Fibroblast of skin of abdomen (primary cell): ENCODE results near the gene TUBB4B.

Experiments used
- DNase-seq: peaks from one replicate; pipeline ENCODE4 v3.0.0-alpha.2; 2013

TUBB4B gene

DNA sequence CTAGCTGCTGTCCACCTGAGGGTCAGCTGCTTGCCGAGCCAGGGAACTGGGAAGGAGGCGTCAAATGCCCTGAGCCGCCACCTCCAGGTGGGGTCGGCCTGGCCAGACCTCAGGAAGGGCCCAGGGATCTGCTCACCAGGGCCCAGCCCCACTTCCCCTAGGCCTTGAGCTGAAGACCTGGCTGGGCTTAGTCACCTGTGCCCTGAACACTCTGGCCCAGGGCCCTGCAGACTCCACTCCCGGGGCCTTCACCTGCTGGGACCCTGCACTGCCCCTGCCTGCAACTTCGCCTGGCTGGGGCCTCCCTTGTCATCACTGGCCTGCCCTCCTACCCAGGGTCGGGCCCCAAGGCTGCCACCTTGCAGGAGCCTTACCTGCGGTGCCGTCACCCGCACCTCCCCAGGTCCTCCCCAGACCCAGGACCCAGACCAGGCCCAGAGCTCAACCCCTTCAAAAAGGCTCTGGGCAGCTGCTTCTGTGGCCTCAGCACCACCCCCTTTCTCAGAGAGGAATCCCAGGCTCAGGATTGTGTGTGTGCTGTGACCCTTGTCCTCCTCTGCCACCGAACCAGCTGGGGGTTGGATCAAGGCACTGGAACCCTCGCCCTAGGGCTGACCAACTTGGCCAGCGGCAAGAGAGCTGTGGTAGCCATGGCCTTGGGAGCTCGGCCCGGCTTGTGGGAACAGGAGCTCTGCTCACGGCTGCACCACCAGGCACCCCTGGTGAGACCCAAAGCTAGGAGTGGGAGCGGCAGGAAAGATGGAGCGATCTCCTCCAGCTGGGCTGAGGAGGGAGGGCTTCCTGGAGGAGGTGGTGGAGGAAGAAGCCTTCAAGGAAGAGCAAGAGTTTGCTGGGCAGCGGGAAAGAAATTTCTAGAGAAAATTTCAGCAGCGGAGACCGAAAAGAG, 12.9 kb downstream of the TUBB4B start:
- no peak for DNase-seq

GRCh38 chr9:137254624-137255447, 13.7 kb downstream of the TUBB4B start, which contains the start of gene NELFB:
NELFB (plus strand) TSS chr9:137255327.
- DNase-seq: peak; percentile 87

DNA sequence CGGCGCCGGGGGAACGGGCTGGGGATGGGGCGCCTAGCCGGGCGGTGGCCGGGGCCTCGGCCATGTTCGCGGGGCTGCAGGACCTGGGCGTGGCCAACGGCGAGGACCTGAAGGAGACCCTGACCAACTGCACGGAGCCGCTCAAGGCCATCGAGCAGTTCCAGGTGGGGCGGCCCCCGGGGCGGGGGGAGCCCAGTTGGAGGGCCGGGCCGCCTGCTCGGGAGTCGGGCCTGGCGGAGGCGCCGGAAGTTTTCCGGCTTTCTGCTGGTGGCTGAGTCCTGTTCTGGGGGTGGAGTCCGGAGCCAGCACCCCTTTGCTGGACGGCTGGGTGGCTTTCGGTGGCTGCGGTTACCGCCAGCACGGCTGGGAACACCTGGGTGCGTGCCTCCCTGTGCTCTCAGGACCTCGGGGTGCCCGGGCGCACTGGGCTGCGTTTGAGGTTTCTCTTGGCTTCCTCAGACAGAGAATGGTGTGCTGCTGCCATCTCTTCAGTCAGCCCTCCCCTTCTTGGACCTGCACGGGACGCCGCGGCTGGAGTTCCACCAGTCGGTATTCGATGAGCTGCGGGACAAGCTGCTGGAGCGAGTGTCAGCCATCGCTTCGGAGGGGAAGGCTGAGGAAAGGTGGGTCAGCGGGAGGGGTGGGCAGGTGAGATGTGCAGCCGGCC, 14.5 kb downstream of the TUBB4B start:
- DNase-seq: no peak

DNA sequence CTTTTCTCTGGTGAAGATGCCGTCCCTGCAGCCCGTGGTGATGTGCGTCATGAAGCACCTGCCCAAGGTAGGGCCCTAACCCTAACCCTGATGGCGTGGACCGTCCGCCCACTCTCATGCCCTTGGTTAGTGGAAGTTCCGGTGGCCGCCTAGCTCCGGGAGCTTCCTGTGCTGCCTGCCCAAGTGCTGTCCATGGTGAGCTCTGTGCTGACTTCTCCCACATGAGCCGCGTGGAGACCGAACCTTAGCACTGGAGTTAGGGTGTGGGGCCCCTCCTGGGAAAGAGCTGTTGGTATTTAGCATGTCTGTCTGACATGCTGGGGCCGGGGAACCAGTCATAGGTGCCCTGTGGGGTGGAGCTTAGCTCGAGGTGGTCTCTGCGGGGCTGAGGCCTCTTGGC, 15.3 kb downstream of the TUBB4B start:
- no peak for DNase-seq

DNA sequence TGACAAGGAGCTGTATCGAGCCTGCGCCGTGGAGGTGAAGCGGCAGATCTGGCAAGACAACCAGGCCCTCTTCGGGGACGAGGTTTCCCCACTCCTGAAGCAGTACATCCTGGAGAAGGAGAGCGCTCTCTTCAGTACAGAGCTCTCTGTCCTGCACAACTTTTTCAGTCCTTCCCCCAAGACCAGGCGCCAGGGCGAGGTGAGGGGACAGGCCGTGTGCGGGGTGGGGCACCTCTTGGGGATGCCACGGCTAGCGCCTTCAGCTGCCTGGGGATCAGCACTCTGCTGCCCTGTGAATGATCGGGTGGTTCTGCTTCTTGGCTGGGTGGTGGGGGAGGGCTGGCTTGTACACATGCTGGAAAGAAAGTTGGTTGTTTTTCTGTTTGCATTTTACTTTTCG, 15.8 kb downstream of the TUBB4B start:
- DNase-seq: no peak

DNA sequence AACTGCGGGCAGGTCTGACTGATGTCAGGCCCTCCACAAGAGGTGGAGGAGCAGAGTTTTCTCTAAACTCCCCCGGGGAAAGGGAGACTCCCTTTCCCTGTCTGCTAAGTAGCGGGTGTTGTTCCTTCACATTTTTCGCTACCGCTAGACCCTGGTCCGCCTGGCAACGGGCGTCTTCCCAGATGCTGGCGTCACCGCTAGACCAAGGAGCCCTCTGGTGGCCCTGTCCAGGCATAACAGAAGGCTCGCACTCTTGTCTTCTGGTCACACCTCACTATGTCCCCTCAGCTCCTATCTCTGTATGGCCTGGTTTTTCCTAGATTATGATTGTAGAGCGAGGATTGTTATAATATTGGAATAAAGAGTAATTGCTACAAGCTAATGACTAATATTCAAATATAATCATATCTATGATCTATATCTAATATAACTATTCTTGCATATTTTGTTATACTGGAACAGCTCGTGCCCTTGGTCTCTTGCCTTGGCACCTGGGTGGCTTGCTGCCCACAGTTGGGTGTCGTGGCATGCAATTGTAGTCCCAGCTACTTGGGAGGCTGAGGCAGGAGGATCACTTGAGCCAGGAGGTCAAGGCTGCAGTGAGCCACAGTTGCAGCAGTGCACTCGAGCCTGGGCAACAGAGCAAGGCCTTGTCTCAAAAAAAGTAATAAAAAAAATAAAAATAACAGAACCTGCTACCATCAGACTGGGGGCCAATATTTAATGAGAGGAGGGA, 21.3 kb downstream of the TUBB4B start:
- peak; percentile 31 for DNase-seq

GRCh38 chr9:137262909-137263285, 21.8 kb downstream of the TUBB4B start:
- no peak for DNase-seq

- DNase-seq: no peak
Measured at GRCh38 chr9:137263506-137263905, 22.4 kb downstream of the TUBB4B start.

- no peak for DNase-seq
Measured at GRCh38 chr9:137264067-137264466, 23.0 kb downstream of the TUBB4B start.

DNA sequence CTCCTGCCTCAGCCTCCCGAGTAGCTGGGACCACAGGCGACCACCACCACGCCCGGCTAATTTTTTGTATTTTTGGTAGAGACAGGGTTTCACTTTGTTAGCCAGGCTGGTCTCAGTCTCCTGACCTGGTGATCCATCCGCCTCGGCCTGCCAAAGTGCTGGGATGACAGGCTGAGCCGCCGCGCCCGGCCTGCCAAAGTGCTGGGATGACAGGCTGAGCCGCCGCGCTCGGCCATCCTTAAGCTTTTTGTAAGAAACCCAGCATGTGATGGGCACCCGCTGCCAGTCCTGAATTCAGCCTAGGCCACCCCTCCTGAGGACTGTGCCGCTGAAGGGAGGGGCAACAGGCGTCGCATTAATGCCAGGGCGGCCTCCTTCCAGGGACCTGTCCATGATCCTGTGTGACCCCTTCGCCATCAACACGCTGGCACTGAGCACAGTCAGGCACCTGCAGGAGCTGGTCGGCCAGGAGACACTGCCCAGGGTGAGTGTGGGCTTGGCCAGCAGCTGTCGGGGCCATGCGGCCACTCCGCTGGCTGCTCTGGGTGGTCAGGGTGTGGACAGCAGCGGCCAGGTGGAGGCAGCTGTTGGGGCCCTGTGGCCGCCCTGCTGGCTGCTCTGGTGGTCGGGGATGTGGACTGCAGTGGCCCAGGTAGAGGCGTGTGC, 24.5 kb downstream of the TUBB4B start:
- no peak for DNase-seq

- DNase-seq: no peak
Measured at GRCh38 chr9:137266162-137266527, 25.1 kb downstream of the TUBB4B start.

- DNase-seq: no peak
Measured at GRCh38 chr9:137266585-137267453, 25.7 kb downstream of the TUBB4B start.

DNA sequence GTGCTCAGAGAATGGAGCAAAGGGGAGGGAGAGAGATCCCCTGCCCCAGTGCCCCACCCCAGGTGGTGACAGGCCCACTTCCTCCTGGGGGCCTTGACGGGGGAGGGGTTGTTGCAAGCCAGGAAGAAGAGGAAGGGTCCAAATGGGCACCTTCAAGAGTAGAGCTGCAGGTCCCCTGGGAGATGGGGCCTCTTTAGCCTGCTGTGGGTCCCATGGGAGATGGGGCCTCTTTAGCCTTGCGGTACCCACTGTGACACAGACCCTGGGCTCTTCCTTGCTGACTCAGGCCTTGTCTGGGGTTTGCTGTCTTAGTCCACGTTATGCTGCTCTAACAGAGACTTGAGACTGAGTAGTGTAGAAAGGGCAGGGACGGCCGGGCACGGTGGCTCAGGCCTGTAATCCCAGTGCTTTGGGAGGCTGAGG, 26.9 kb downstream of the TUBB4B start:
- no peak for DNase-seq

DNA sequence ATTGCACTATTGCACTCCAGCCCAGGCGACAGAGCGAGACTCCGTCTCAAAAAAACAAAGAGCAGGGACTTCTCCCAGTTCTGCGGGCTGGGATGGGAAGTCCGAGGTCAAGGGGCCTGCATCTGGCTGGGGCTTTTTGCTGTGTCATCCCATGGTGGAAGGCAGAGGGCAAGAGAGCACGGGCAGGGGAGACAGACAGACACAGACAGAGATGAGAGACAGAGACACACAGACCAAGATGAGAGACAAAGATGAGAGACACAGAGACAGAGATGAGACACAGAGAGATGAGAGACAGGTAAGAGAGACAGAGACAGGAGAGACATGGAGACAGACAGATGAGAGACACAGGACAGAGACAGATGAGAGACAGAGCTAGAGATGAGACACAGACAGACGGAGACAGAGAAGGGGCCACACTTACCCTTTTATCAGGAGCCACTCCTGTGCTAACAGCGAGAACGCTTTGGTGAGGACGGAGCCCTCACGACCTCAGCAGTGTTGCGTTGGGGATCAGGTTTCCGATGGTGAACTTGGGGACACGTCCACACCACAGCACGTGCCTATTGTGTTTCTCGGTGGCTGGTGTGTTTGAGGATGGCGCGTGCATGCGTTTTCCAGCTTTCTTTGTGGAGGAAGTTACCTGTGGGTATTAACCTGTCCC, 27.6 kb downstream of the TUBB4B start:
- DNase-seq: no peak

DNA sequence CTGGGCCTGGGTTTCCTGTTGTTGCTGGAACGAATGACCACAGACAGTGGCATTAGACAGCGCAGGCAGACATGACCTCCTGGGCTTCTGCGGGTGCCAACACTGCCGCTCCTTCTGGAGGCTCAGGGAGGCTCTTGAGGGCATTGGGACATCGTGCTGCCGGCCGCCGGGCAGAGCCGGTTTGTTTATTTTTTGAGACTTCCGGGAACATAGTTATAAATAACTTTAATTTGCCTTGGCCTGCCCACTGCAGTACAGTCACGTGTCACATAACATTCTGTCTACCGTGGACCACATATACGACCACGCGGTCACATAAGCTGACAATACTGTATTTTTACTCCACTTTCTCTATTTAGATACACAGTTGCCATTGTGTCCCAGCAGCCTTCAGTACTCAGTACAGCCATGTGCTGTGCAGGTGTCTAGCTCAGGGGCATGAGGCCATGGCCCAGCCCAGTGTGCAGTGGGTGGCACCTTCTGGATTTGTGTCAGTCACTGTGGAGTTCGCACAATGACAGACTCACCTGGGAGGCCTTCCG, 28.2 kb downstream of the TUBB4B start:
- no peak for DNase-seq

GRCh38 chr9:137270929-137271695, 30.0 kb downstream of the TUBB4B start:
- no peak for DNase-seq

DNA sequence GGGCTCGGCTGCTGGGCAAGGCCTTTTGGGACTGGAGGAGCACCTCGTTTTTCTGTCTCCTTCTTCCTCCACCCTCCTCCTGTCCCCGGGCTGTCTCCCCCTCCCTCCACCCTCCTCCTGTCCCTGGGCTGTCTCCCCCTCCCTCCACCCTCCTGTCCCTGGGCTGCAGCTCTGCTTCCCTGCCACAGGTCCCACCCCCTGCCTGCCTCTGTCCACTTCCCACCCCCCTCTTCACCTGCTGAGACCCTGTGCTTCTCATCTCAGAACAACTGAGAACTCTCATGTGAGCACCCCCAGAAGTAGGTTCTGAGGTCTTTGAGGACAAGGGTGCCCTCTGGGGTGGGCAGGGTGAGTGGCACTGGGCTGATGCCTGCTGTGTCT, 30.6 kb downstream of the TUBB4B start:
- DNase-seq: no peak

- DNase-seq: no peak
Measured at GRCh38 chr9:137272241-137273094, 31.4 kb downstream of the TUBB4B start.
